Sciatic nerve (tissue), 2 donors: ENCODE data around the gene PCSK6. TPM values are rescaled to one million over a fixed set of nuclear protein-coding genes. Genes with fewer than 3 reads are reported as not detected.
"Not testable (repeated sequence)": the region's sequence is repeated elsewhere in the genome, so short reads cannot be mapped to it uniquely, and the experiment has no call there.

Experiments
- ATAC-seq: fragments of 200-7000 bp; cut with Tn5 transposase; one replicate; pipeline ENCODE4 v1.9.1; 2020; ENCODE audit warnings: mild to moderate bottlenecking, moderate library complexity
- DNase-seq: peaks from one replicate; pipeline ENCODE4 v3.0.0-alpha.2; 2020; ENCODE audit warnings: low spot score
- intact Hi-C: fragments of 100-400 bp; cut with DNase I; formaldehyde crosslinking; loops from one replicate; pipeline ENCODE4 v1.14.2; 2022
- total RNA-seq: library from RNA; stranded (reverse); fragmentation: NEBNext Ultra II Directional; extraction: Animal tissue kit (Norgen Biotek cat#: 25700); gene quantifications from one replicate; pipeline ENCODE4 v1.2.1, GENCODE V29; 2021
- donor health status: DM: no; HTN: no; CAD: no.
- donor health status: DM: no; HTN: no; CAD: no.

Gene PCSK6
- total RNA-seq, 1 donor from 2014 or later, result 13.9 TPM

- intact Hi-C loops, ATAC-seq, DNase-seq: not testable (repeated sequence)
These were observed 34.7 kb downstream of the PCSK6 start for GRCh38 chr15:101454781-101455180.

- DNase-seq (peak; percentile 26), ATAC-seq (no peak)
- intact Hi-C loops, result no loop called here
These were observed 35.1 kb downstream of the PCSK6 start for GRCh38 chr15:101454365-101454764.

- peak; percentile 22 for DNase-seq
- intact Hi-C loops, result no loop called here
These were observed 36.1 kb downstream of the PCSK6 start for GRCh38 chr15:101453123-101454120.

GRCh38 chr15:101452572-101452971 lies 36.9 kb downstream of the PCSK6 start:
- ATAC-seq, result no peak

More at GRCh38 chr15:101453123-101454120, 36.1 kb downstream of the PCSK6 start:
- no peak for ATAC-seq

GRCh38 chr15:101451846-101452245 lies 37.7 kb downstream of the PCSK6 start:
- ATAC-seq, result peak; percentile 56
- DNase-seq, result no peak
- intact Hi-C loops, result no loop called here

More at GRCh38 chr15:101452572-101452971, 36.9 kb downstream of the PCSK6 start:
- intact Hi-C loops, result no loop called here
- peak; percentile 32 for DNase-seq

- peak; percentile 77 for DNase-seq
- intact Hi-C loops, result no loop called here
- ATAC-seq, result peak; percentile 92
These were observed 38.2 kb downstream of the PCSK6 start for GRCh38 chr15:101451266-101451799.

- no peak for ATAC-seq
These were observed 38.9 kb downstream of the PCSK6 start for GRCh38 chr15:101450403-101451265.

GRCh38 chr15:101449471-101450402 lies 39.8 kb downstream of the PCSK6 start:
- ATAC-seq (no peak), DNase-seq (peak; percentile 45)
- intact Hi-C loops, result no loop called here

More at GRCh38 chr15:101450403-101451265, 38.9 kb downstream of the PCSK6 start:
- peak; percentile 44 for DNase-seq
- intact Hi-C loops, result no loop called here

GRCh38 chr15:101448336-101448735 lies 41.2 kb downstream of the PCSK6 start:
- peak; percentile 26 for DNase-seq
- intact Hi-C loops, result no loop called here
- no peak for ATAC-seq

GRCh38 chr15:101447561-101448071 lies 41.9 kb downstream of the PCSK6 start:
- ATAC-seq, result no peak
- peak; percentile 42 for DNase-seq
- intact Hi-C loops, result no loop called here

GRCh38 chr15:101447168-101447533 lies 42.4 kb downstream of the PCSK6 start:
- no peak for ATAC-seq
- intact Hi-C loops, result no loop called here
- DNase-seq, result no peak

GRCh38 chr15:101446518-101447167 lies 42.9 kb downstream of the PCSK6 start:
- DNase-seq, result peak; percentile 35
- intact Hi-C loops, result no loop called here
- ATAC-seq, result no peak

GRCh38 chr15:101445562-101446517 lies 43.7 kb downstream of the PCSK6 start:
- ATAC-seq, result peak; percentile 77
- DNase-seq, result peak; percentile 56
- intact Hi-C loops, result no loop called here

GRCh38 chr15:101444807-101445508 lies 44.5 kb downstream of the PCSK6 start:
- DNase-seq (peak; percentile 26), ATAC-seq (no peak)
- intact Hi-C loops, result no loop called here

- peak; percentile 47 for ATAC-seq
- DNase-seq, result peak; percentile 43
- intact Hi-C loops, result no loop called here
These were observed 45.5 kb downstream of the PCSK6 start for GRCh38 chr15:101444015-101444414.

GRCh38 chr15:101442272-101442671 lies 47.2 kb downstream of the PCSK6 start:
- no peak for DNase-seq
- intact Hi-C loops, result no loop called here
- ATAC-seq, result no peak
